Measurements from ENCODE around the gene BCAS3.

DNA sequence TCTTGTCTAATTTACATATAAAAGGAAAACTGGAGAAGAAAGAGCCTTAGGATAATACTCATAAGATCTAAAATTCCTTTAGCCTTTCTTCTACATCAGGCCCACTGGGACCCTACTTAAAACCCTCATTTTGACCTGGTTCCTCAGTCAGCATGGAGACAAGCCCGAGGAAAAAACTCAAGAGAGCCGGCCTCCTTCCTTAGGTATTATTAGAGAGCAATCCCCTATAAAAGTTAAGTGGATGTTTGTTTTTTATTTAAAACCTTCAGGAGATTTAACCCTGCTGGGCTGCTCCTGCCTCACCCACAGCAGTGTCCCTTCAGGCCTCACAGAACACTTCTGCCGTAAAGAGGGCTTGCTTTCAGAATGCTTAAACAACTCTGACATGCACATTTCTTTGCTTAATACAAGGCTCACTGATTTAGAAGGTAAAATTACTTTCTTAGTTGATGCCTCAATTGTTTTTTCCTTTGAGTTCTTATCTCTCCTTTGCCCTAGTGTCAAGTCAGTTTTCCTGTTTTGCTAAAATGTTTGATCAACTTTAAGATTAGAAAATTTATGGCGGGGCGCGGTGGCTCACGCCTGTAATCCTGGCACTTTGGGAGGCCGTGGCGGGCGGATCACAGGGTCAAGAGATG is 576.4 kb downstream of the BCAS3 start:
- no peak for TF ChIP-seq EP300 (IDR thresholded peaks at IDR 0.05)
- TF ChIP-seq, protein P1, sequence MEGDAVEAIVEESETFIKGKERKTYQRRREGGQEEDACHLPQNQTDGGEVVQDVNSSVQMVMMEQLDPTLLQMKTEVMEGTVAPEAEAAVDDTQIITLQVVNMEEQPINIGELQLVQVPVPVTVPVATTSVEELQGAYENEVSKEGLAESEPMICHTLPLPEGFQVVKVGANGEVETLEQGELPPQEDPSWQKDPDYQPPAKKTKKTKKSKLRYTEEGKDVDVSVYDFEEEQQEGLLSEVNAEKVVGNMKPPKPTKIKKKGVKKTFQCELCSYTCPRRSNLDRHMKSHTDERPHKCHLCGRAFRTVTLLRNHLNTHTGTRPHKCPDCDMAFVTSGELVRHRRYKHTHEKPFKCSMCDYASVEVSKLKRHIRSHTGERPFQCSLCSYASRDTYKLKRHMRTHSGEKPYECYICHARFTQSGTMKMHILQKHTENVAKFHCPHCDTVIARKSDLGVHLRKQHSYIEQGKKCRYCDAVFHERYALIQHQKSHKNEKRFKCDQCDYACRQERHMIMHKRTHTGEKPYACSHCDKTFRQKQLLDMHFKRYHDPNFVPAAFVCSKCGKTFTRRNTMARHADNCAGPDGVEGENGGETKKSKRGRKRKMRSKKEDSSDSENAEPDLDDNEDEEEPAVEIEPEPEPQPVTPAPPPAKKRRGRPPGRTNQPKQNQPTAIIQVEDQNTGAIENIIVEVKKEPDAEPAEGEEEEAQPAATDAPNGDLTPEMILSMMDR (IDR thresholded peaks at IDR 0.05), result no peak

All from ovary (tissue), 3 donors.